NCI-H2171 treated with DMSO at 0.1 percent for 48 hours (cell line): Measurements from ENCODE around the gene CD2AP.
"Not testable (repeated sequence)": the region's sequence is repeated elsewhere in the genome, so short reads cannot be mapped to it uniquely, and the experiment has no call there.

Source experiments
- DNase-seq: peaks from one replicate; lab custom pipeline; 2025; lab: John Stamatoyannopoulos, UW

The CD2AP gene

GRCh38 chr6:47634210-47635047 lies 156.8 kb downstream of the CD2AP start:
- no peak for DNase-seq

DNA sequence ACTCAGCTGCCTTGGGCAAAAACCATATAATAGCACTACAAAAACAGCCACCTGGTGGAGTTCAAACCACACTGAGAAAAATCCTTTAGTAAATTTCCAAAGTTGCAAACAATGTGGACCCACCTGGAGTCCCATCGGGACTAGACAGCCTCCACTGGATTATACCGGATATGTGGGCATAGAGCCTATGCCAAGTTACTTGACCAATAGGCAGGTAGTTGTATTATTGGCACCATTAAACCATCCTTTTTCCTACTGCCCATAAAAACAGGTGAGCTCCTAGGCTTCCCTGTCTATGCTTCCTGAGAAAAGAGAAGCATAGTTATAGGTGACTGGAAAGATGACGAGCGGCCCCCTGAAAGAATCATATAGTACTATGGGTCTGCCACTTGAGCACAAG lies 169.1 kb downstream of the CD2AP start:
- no peak for DNase-seq

GRCh38 chr6:47647188-47647587 lies 169.6 kb downstream of the CD2AP start:
- no peak for DNase-seq

DNA sequence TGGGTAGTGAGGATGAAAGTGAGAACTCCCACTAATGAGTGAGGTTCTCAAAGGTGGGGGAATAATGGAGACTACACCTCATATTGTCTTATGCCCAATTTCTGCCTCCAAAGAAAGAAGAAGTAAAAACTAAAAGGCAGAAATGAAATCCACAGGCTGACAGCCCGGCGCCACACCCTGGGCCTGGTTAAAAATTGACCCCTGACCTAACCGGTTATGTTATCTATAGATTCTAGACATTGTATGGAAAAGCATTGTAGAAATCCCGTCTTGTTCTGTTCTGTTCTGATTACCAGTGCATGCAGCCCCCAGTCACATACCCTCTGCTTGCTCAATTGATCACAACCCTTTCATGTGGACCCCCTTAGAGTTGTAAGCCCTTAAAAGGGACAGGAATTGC lies 170.0 kb downstream of the CD2AP start:
- not testable (repeated sequence) for DNase-seq

GRCh38 chr6:47648031-47648430 lies 170.4 kb downstream of the CD2AP start:
- DNase-seq, result no peak

- no peak for DNase-seq
Measured at GRCh38 chr6:47650553-47651432, 173.2 kb downstream of the CD2AP start.

DNA sequence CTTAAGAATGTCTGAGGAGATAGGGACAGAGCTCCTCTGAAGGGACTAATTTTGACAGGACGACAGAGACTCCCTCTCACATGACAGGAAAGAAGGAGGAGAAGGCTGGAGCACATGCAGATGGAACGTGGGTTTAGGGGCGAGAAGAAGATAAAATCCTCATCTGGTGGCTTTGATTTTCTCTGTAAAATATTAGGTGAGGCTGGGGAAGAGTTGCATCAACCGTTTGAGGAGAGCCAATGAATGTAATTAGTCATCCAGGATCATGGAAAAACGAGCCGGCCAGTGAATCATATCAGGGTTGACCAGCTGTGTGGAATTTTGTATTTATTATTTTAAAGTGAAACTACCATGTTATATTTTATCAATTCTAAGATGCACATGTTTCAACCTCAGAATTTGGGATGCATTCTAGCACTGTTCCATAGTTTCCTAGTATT lies 173.9 kb downstream of the CD2AP start:
- DNase-seq, result no peak

GRCh38 chr6:47653706-47654105 lies 176.1 kb downstream of the CD2AP start:
- no peak for DNase-seq

- no peak for DNase-seq
Measured at GRCh38 chr6:47654255-47654654, 176.7 kb downstream of the CD2AP start.

GRCh38 chr6:47655719-47656595 lies 178.4 kb downstream of the CD2AP start:
- peak; percentile 7 for DNase-seq

DNA sequence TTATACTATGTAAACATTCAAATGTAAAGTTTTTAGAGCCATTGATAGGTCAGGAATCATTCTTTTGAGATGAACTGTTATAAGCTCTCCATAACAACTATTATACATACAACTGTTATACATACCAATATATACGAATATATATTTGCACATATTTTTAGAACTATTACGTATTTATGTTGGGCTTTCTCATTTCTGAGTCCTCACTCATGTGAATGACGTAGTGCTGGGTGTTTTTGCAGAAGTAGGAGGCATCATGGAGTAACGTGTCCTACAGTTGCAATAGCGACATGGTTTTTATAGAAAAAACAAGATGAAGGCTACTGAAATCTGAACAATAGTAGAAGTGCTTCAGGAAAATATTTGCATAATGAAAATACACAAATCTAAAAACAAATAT lies 184.4 kb downstream of the CD2AP start:
- no peak for DNase-seq

GRCh38 chr6:47663462-47664216 lies 186.1 kb downstream of the CD2AP start:
- DNase-seq, result no peak

GRCh38 chr6:47665112-47665511 lies 187.5 kb downstream of the CD2AP start:
- DNase-seq, result peak; percentile 71

- DNase-seq, result peak; percentile 88
Measured at GRCh38 chr6:47669684-47670513, 192.3 kb downstream of the CD2AP start.

DNA sequence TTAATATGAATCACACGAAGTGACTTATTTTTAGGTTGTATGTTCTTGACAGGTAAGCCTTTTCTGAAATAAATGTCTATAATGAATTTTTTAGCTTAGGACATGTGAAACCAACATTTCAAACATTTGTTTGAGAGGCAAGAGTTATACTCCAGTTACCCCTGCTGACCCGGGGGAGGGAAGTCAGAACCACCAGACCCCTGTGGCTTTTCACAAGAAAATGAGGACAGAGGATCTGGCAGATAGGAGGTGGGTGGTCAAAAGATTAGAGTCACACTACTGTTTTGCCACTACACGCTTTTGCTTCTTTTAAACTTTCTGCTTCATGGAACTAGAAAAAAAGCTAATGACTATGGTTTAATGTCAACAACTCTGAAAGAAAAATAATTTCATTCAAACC lies 193.3 kb downstream of the CD2AP start:
- DNase-seq, result no peak

DNA sequence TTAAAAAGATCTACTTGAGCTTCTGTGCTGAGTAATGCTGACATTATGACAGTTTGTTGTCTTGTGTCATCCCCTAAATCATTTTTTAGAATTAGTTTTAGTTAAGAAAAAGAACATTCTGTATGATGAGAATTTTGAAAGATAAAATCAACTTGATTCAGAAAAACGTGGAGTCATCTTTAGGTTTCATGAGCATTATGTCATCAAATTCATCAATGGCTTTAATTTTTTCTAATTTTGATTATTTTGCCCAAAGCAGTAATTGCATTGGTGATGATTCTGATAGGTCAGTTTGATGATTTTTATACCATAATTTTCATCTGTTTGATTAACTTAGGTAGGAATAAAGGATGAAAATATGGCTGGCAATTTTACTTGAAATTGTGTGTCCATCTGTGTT lies 194.2 kb downstream of the CD2AP start:
- DNase-seq, result no peak

DNA sequence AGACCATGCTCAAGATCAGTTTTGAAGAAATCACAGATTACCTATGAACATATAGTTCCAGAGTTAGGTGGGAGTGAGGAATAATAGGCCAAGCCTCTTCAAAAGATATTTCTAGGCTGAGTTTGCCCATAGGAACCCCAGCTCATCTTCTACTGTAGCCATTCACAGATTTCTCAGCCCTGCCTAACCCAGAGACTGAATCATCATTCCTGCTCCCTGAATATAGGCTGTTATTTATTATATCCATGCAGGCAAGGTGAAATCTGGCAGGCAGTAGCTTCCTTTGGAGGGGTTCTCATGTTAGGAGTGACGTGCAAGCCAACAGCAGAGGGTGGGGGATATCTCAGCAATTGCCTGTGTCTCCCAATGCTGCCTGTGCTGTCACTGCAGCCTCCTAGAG lies 195.2 kb downstream of the CD2AP start:
- DNase-seq, result no peak

GRCh38 chr6:47674673-47675072 lies 197.1 kb downstream of the CD2AP start:
- DNase-seq, result no peak
